PC-9 (cell line): Measurements from ENCODE around the gene RANBP3L. TPM values are rescaled to one million over a fixed set of nuclear protein-coding genes. Genes with fewer than 3 reads are reported as not detected.

Experiments used
- BruUV-seq: library from RNA; stranded (reverse); fragments of 400-500 nt; replicated peaks from 2 replicates; lab custom pipeline; 2021; lab: Mats Ljungman, UMichigan
- CTCF ChIA-PET: fragments of 300-600 bp; sonication (Branson Sonifier 250); formaldehyde crosslinking; loops from one replicate; lab custom pipeline; 2022; ENCODE audit warnings: antibody characterized with exemption; lab: Charles Lee
- POLR2A ChIA-PET: fragments of 300-600 bp; sonication (Branson Sonifier 250); formaldehyde crosslinking; loops from one replicate; lab custom pipeline; 2022; ENCODE audit warnings: antibody characterized with exemption; ENCODE audit not compliant: unreplicated experiment; lab: Charles Lee
- DNase-seq, 2 experiments: peaks; one replicate each; pipeline versions ENCODE4 v3.0.0 to v3.0.0-alpha.2; 2015 to 2022; ENCODE audit warnings: mixed read lengths in 1 of 2
- H2AFZ ChIP-seq: fragments of 200-600 bp; sonication (generic); 2 replicates; pipeline ENCODE4 v1.8.1; 2017; ENCODE audit warnings: antibody characterized with exemption
- H3F3A ChIP-seq: fragments of 200-600 bp; sonication (generic); 2 replicates; pipeline ENCODE4 v1.8.1; 2017; ENCODE audit warnings: antibody characterized with exemption, mild to moderate bottlenecking, low read depth; ENCODE audit not compliant: insufficient read depth
- H3K27ac ChIP-seq: fragments of 200-600 bp; sonication (generic); 2 replicates; pipeline ENCODE4 v1.6.1; 2016; ENCODE audit warnings: mixed run types
- H3K27me3 ChIP-seq: fragments of 200-600 bp; sonication (generic); 2 replicates; pipeline ENCODE4 v1.6.1; 2016; ENCODE audit warnings: low read depth, mixed run types; ENCODE audit not compliant: insufficient read depth
- H3K36me3 ChIP-seq: fragments of 200-600 bp; sonication (generic); 2 replicates; pipeline ENCODE4 v1.6.1; 2016; ENCODE audit warnings: low read depth, mixed run types
- H3K4me1 ChIP-seq: fragments of 200-600 bp; sonication (generic); replicated peaks from 2 replicates; pipeline ENCODE4 v1.6.1; 2016; ENCODE audit warnings: mixed run types; ENCODE audit not compliant: insufficient read depth
- H3K4me2 ChIP-seq: fragments of 200-600 bp; sonication (generic); 2 replicates; pipeline ENCODE4 v1.6.1; 2017; ENCODE audit warnings: mixed run types
- H3K4me3 ChIP-seq: fragments of 200-600 bp; sonication (generic); 2 replicates; pipeline ENCODE4 v1.6.1; 2016; ENCODE audit warnings: mixed run types
- H3K79me2 ChIP-seq: fragments of 200-600 bp; sonication (generic); 2 replicates; pipeline ENCODE4 v1.6.1; 2017; ENCODE audit warnings: low read depth, mixed run types
- H3K9me2 ChIP-seq: fragments of 200-600 bp; sonication (generic); 2 replicates; pipeline ENCODE4 v1.8.1; 2017; ENCODE audit warnings: mild to moderate bottlenecking; ENCODE audit not compliant: insufficient read depth
- H3K9me3 ChIP-seq: fragments of 200-600 bp; sonication (generic); 2 replicates; pipeline ENCODE4 v1.8.1; 2016; ENCODE audit warnings: low read depth; ENCODE audit not compliant: insufficient read depth
- H4K20me1 ChIP-seq: fragments of 200-600 bp; sonication (generic); 2 replicates; pipeline ENCODE4 v1.8.1; 2017; ENCODE audit not compliant: insufficient read depth
- CTCF ChIP-seq: fragments of 200-600 bp; sonication (generic); conservative IDR thresholded peaks from 2 replicates; pipeline ENCODE4 v1.6.1; 2017; ENCODE audit warnings: mixed run types, antibody characterized with exemption, mild to moderate bottlenecking, moderate library complexity
- EZH2 ChIP-seq: fragments of 200-600 bp; sonication (generic); IDR thresholded peaks from 2 replicates; pipeline ENCODE4 v1.8.0; 2017; ENCODE audit warnings: antibody characterized with exemption, low read depth
- intact Hi-C: fragments of 100-400 bp; cut with micrococcal nuclease; formaldehyde crosslinking; loops from one replicate; pipeline ENCODE4 v1.10.0; 2022; ENCODE audit not compliant: unreplicated experiment
- total RNA-seq: library from RNA; stranded (reverse); gene quantifications from 2 replicates; pipeline ENCODE4 v1.2.3, GENCODE V29; 2021

Gene RANBP3L
- total RNA-seq, 1 experiment from 2014 or later: not detected

GRCh38 chr5:36323926-36324781 is 22.5 kb upstream of the RANBP3L start:
- no peaks in the 10 kb centered on the region for H3K4me1 ChIP-seq
- no peaks in the 10 kb centered on the region for H3K36me3 ChIP-seq
- BruUV-seq: no TSS peak
- H3K79me2 ChIP-seq: no peaks in the 10 kb centered on the region
- ChIA-PET POLR2A (no interaction called here), CTCF (no interaction called here)
- H3K9me3 ChIP-seq: no peaks in the 10 kb centered on the region
- H3K27me3 ChIP-seq: no peaks in the 10 kb centered on the region
- H3K4me3 ChIP-seq: no peak overlapping the region
- intact Hi-C loops: no loop called here
- H2AFZ ChIP-seq: no peak overlapping the region
- DNase-seq: no peak
- H3F3A ChIP-seq: no peaks in the 10 kb centered on the region
- H4K20me1 ChIP-seq: no peaks in the 10 kb centered on the region
- H3K27ac ChIP-seq: no peak overlapping the region
- H3K4me2 ChIP-seq: no peak overlapping the region
- H3K9me2 ChIP-seq: no peaks in the 10 kb centered on the region
- no peak for TF ChIP-seq EZH2
- TF ChIP-seq CTCF: no peak

- H3K27me3 ChIP-seq: no peaks in the 10 kb centered on the region
- no peak for TF ChIP-seq EZH2
- TF ChIP-seq CTCF: no peak
- no TSS peak for BruUV-seq
These were observed 11.4 kb upstream of the RANBP3L start for GRCh38 chr5:36312953-36313672.

GRCh38 chr5:36311956-36312355 is 10.3 kb upstream of the RANBP3L start:
- H2AFZ ChIP-seq: no peak overlapping the region
- TF ChIP-seq EZH2 (no peak), CTCF (no peak)
- no peaks in the 10 kb centered on the region for H3K4me1 ChIP-seq
- intact Hi-C loops: no loop called here
- H3K9me2 ChIP-seq: 0 out of 2 replicates have a peak, but pooled peaks cover 3% of the 10 kb centered on the region
- BruUV-seq: no TSS peak
- H3K36me3 ChIP-seq: no peaks in the 10 kb centered on the region
- ChIA-PET POLR2A (no interaction called here), CTCF (no interaction called here)
- H3K27me3 ChIP-seq: no peaks in the 10 kb centered on the region
- H3K27ac ChIP-seq: no peak overlapping the region
- no peaks in the 10 kb centered on the region for H3F3A ChIP-seq
- DNase-seq: no peak
- no peak overlapping the region for H3K4me2 ChIP-seq
- no peaks in the 10 kb centered on the region for H3K79me2 ChIP-seq
- H4K20me1 ChIP-seq: no peaks in the 10 kb centered on the region
- H3K4me3 ChIP-seq: no peak overlapping the region
- H3K9me3 ChIP-seq: no peaks in the 10 kb centered on the region

More at GRCh38 chr5:36312953-36313672, 11.4 kb upstream of the RANBP3L start:
- intact Hi-C loops: no loop called here
- POLR2A ChIA-PET: no interaction called here
- Histone ChIP-seq H3K4me2 (no peak overlapping the region), H3K36me3 (no peaks in the 10 kb centered on the region), H3K27ac (no peak overlapping the region), H3K79me2 (no peaks in the 10 kb centered on the region), H2AFZ (no peak overlapping the region), H3K9me3 (no peaks in the 10 kb centered on the region), H3K4me3 (no peak overlapping the region), H3F3A (no peaks in the 10 kb centered on the region), H3K4me1 (no peaks in the 10 kb centered on the region), H3K9me2 (0 out of 2 replicates have a peak, but pooled peaks cover 3% of the 10 kb centered on the region), H4K20me1 (no peaks in the 10 kb centered on the region)
- CTCF ChIA-PET: interaction anchor here (0.6 kb wide), 1 partner anchor 82 kb away, joined by 3 read pairs; no protein-coding TSS in a partner anchor
- no peak for DNase-seq
